RCC 7860 (cell line): ENCODE results near the gene RAB22A.

Source experiments
- DNase-seq: peaks from one replicate; pipeline ENCODE4 v3.0.0-alpha.2; 2015; ENCODE audit warnings: low spot score
- FAIRE-seq: peaks from 2 replicates; lab custom pipeline; 2012; peaks lifted over from hg19 to GRCh38; lab: Jason Lieb, UNC

Gene RAB22A

DNA sequence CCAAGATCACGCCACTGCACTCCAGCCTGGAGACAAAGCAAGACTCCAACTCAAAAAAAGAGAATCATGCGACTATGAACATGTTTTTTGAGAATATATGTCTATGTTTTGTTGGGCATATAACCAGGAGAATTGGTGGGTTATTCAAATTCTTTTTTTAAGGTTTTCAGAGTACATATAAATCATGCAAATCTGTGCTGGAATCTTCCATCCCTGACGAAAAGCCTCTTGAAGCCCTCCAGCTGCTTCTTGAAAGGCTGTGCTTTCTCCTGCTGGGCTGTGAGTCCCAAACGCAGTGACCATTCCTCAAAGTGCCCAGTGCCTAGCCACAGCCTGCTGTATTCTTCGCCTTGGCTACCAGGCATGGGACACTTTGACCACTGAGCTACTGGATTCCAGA lies 9.2 kb upstream of the RAB22A start:
- DNase-seq (no peak), FAIRE-seq (no peak)

DNA sequence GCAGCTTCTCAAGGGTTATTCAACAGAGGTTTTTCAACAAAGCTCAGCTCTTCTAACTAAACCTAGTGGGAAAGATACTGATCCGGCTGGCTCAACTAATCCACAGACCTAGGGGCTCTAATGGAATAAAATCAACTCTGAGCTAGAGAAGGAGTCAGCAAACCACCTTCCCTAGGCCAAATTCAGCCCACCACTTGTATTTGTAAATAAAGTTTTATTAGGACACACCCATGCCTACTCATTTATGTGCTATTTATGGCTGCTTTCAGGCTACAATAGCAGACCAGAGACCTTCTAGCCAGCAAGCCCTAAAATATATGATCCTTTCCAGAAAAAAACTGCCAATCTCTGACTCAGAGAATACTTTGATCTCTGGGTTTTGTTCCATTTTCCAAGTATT lies 6.0 kb upstream of the RAB22A start:
- no peak for DNase-seq

DNA sequence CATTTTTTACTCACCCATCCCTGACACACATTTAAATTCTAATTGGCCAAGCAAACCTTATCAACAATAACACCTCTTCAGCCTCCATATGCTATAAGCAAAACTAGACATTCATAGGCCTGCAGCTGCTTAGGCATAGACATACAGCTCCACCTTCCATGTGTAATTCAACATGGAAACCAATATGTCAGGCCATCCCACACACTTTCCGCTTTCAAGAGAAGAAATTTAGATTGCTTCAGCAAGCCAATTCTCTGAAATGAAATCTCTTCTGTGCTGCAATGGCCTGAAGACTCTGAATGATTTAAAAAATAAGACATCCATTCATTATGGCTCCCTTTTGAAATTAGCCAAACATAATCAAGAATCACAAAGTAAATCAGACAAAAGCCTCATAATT lies 4.5 kb upstream of the RAB22A start:
- DNase-seq (no peak), FAIRE-seq (no peak)

More for the DNA sequence above, 6.0 kb upstream of the RAB22A start:
- no peak for FAIRE-seq

DNA sequence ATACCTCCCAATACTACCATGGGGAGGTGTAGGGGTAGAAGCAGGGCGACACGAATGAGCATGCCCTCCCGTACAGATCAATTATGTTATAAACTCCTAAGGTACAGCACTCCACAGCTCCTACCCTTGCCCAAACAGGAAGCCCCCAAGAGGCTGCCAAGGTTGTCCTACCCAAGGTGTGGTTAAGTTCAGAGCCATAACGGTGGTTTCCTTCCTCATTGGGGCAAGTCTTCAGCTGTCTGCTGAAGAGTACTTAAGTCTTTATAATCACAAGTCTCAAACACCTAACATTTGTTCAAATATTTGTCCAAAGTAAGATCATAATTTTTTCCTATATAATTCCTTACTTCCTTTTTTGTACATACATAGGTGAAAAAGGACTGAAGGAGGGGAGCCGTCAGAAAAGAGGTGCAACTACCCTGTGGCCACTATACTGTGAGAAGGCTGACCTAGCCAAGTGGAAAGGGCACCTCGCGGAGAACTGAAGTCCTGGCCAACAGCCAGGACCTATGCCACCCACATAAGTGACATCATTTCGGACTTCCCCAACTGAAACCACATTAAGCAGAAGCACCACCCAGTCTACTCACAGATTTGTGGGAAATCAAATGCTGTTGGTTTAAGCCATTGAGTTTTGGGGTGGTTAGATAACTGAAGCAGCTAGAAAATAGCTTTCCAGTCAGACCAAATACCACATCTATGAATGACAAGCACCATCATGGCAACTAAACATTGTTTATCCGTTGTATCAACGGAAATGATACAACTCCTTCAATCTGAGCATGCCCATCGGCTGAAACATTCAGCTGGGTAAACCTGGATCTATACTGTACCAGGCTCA lies 2.9 kb upstream of the RAB22A start:
- peak; percentile 98 for FAIRE-seq

DNA sequence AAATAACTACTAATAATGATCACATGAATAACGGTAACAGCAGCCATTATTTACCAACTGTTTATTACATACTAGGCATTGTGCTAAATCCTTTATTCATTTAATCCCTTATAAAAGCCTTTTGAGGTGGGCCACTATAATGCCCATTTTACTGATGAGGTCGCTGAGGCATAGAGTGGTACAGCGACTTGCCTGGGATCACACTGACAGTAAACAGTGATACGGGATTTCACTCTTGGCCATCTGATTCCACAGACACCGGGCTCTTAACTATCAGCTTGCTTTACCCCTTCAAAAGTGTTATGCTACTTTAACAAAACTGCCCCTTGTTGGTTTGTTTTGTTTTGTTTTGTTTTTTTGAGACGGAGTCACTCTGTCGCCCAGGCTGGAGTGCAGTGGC lies 2.2 kb upstream of the RAB22A start:
- no peak for FAIRE-seq
- DNase-seq: no peak

More for the DNA sequence above, 2.9 kb upstream of the RAB22A start:
- DNase-seq: peak; percentile 100

DNA sequence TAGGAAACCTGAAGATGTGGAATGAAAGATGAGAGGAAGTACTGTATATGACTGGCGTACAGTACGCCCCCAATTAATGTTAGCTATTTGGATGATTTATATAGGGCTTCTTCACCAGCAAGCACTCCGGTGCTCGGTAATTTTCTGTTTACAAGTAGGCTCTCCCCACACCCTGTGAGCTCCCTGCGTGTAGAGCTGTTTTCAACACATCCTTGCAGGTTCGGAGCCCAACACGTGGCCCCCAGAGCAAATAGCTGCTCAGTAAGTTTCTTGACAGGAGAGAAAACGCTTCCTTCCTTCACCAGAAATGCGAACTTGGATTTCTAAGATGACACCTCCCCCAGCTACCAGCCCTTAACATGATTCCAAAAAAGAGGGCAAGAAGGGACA lies 1.2 kb upstream of the RAB22A start:
- FAIRE-seq (no peak), DNase-seq (no peak)

DNA sequence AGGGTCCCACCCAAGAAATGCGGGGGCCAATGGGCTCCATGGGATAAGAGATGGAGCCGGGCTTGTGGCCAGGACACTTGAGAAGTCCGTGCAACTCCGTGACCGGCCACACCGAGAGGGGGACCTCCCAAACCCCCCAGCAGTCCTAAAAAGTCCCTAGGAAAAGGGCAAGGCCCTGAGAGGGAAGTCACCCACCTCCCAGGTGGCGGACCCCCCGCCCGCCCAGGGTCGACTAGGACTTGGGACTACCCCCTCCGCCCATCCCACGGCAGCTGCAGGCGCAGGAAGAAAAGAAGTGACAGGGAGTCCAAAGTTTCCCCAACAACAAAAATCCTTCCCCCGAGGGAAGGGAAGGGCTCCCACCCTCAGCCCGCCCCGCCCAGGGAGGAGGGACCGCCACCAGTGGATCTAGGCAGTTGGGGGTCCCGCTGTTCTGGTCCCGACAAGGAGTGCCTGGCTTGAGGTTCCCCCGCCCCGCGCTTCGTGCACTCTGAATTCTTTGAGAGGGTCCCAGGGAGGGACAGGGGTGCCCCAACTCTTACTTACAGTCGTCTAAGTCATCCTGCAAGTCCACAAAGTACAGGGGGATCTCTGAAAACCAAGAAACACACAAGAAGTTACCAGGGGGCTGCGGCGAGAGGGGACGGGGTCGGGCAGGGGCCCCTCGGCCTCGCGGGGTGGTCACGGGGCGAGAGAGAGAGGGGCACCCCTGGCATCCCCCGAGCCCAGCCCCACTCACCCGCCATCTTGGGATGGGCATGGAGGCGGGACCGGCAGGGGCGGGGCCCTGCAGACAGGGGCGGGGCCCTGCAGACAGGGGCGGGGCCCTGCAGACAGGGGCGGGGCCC lies 611 bp upstream of the RAB22A start:
- DNase-seq (peak; percentile 46), FAIRE-seq (no peak)

DNA sequence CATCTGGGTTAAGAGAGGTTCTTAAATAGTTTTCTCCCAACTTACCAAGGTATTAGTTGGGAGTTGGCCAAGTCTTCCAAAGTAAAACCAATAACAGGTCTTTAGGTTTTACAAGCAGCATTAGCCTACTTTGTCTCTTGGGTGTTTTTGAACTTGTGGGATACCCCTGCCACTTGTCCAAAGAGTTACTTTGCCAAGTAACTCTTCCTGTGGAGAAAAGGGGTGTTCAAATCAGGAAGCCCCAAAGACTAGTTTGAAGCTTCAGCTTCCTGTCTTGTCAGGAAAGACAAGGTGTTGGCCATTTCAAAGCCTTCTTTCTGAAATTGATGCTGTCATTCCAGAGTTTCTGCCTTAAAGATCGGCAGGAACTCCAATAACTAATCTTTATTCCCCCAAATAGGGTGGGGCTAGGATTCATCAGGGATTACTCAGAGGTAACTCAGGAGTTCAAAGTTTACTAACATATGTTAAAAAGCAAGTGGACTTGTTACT lies 822 bp downstream of the RAB22A start:
- DNase-seq: no peak
- FAIRE-seq: no peak

DNA sequence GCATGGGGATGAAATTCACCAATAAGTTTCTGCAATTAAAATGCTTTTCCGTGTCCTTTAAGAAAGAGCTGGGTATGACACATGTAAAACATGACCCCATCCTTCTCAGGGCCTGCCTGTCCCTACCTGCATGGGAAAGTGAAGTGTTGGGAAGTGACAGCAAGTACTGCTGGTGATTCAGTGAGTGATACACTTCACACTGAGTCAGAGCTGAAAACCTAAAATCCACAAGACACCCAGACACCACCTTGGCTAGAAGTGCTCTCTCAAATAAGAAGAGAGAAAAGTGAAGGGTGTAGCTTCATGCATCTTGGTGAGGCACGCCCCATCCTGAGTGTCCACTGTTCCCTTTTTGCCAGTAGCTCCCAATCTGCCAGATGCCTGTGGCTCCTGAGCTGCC lies 3.3 kb downstream of the RAB22A start:
- FAIRE-seq (no peak), DNase-seq (peak; percentile 46)

DNA sequence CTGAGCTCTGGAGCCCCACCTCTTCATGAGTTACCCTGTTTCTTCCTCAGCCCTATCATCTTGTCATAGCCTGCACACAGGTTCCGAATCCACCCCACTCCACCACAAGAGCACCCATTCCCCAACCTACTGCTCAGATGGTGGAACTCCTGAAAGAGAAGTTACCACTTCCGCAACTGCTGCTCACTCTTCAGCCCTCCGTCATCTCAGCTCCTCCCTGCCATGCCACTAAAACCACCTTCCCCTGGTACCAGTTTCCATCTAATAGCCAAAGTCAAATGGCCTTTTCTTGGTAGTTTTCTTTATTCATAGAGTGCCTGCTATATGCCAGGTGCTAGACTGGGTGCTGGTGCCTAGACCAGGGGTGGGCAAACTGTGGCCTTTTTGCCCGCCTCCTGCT lies 3.9 kb downstream of the RAB22A start:
- FAIRE-seq (no peak), DNase-seq (no peak)

DNA sequence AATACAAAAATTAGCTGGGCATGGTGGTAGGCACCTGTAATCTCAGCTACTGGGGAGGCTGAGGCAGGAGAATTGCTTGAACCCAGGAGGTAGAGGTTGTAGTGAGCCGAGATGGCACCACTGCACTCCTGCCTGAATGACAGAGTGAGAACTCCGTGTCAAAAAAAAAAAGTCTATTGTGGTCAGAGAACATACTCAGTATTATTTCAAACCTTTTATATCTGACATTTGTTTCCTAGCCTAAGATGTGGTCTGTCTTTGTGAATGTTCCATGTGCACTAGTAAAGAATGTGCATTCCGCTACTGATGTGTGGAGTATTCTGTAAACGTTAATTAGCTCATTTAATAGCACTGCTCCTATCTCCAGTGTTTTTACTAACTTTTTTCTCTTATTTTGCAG lies 11.7 kb downstream of the RAB22A start:
- no peak for FAIRE-seq
- no peak for DNase-seq

DNA sequence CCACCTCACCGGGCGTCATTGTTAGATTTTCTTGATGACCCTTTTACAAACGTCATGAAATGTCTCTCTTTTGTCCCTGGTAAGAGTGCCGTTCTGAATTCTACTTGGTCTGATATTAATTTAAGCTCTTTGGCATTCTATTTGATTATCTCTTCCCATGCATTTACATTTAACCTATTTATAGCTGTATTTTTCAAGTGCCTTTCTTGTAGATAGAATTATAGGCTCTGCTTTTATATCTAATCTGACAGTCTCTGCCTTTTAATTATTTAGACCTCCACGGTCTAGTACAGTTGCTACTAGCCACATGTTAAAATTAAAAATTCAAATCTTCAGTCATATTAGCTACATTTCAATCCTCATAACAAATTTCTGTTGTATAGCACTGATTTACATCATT lies 12.6 kb downstream of the RAB22A start:
- FAIRE-seq: no peak
- no peak for DNase-seq

DNA sequence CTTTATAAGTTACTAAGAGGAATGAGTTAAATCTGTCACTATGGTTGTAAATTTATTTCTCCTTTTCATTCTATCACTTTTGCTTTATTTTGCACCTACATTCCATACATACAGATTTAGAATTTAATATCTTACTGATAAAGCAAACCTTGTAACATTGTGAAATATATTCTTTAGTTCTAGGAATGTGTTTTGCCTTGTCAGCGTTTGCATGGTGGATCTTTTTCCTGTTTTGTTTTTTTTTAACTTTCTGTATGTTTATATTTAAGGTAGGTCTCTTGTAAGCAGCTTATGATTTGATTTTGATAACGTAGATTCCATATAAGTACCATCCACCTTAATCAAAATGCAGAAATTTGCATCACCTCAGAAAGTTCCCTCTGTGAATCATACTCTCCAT lies 16.4 kb downstream of the RAB22A start:
- DNase-seq: no peak
- no peak for FAIRE-seq

DNA sequence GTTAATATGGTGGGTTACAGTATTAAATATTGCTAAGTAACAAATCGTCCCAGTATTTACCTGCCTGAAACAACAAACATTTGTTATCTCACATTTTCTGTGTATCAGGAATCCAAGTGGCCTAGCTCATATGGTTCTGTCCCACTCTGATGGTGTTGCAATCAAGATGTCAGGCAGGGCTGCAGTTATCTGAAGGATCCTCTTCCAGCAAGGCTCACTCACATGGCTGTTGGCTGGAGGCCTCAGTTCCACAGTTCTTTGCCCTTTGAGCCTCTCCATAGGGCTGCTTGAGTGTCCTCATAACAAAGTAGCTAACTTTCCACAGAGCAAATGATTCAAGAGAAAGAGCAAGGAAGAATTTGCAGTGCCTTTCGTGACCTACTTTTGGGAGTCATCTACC lies 17.7 kb downstream of the RAB22A start:
- DNase-seq: no peak
- no peak for FAIRE-seq

DNA sequence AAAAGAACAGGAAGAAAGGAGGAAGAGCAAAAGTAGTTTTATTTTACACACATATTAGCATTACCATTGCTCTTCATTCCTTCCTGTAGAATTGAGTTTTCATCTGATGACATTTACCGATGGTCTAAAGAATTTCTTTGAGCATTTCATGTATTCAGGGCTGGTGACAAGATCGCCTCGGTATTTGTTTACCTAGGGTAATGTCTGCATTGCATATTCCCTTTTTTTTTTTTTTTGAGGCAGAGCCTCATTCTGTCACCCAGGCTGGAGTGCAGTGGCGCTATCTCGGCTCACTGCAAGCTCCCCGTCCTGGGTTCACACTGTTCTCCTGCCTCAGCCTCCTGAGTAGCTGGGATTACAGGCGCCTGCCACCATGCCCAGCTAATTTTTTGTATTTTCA lies 19.3 kb downstream of the RAB22A start:
- FAIRE-seq: no peak

DNA sequence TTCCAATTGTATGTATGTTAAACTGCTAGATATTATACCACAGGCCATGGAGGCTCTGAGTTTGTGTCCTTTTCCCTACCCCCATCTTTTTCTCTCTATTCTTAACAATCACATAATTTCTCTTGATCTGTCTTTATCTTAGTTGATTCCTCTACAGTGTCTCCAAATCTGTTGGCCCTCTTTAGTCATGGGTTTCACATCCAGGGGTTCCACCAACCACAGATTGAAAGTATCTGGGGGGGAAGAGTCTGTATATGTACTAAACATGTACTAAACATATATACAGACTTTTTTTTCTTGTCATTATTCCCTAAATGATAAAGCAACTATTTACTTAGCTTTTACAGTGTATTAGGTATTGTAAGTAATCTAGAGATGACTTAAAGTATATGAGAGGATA lies 20.2 kb downstream of the RAB22A start:
- FAIRE-seq (no peak), DNase-seq (no peak)

More for the DNA sequence above, 19.3 kb downstream of the RAB22A start:
- DNase-seq: no peak

DNA sequence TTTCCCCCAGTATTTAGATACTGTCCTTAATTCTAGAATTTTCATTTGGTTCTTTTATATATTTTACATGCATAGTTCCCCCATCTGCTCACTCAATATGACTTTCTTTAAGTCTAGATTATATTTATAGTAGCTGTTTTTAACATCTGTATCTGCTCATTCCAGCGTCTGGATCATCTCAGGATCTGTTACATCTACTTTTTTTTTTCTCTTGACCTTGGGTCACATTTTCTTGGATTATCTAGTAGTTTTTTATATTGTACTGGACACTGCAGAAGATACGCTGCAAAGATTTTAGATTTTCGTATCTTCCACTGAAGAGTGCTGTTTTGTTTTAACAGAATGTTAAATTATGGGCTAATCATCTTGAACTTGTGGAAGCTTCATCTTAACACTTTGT lies 20.7 kb downstream of the RAB22A start:
- DNase-seq (no peak), FAIRE-seq (no peak)

DNA sequence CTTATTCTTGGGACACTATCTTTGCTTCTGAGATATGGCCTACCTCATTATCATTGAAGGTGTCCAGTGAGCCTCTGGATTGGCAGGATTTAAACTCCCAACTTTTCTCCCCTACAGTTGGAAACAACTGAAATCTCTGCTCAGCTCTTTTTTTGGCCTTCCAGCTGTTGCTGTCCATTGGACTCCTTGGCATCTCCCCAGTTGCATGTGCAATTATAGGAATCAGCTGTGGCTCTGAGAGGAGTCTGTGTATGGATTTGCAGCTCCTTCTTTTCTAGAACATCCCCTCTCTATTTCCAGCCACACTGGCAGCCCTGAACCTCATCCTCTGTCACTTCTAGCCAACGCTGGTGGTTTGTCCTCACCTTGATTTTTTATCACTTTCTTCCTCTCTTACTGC lies 21.2 kb downstream of the RAB22A start:
- no peak for FAIRE-seq
- no peak for DNase-seq

DNA sequence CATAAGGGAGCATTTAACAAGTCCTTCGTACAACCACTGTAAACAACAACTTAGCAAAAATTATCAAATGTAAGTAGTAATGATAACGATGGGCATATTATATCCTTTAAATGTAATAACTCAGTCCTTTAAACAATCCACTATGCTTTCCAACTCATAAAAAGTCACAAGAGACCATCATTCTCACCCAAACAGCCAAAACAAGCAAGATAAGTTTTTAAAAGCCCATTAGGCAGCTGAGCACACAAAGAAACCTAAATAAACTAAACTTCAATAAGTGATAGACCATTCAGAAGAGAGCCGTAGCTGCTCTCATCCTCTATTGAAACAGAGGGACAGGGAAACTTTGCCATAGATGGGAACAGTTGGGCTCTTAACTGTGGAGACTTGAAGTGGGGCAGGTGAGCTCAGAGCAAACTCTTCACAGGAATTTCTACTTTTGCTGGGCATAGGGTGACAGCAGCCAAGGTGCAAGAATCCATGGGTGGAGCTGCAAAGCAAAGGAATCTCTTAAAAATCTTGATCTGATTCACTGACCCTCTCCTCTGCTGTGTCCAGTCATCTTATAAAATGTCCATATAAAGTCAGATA lies 22.5 kb downstream of the RAB22A start:
- no peak for DNase-seq
- FAIRE-seq: no peak

DNA sequence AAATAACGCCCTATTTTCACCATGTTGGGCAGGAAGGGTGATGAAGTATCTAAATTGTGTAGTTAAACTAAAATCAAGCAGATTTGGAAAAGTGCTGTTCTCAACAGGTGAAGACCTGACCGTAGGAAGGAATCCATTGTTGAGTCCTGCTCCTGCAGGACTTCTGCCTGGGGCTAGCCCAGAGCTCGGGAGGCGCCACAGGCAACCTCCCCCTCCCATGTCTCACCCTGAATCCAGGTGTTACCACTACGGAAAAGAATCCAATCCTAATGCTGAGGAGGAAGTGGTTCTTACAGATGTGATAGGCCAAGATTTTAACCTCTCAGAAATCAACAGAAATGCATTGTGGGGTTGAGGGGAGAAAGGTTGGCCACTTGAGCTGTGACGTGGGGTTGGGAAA lies 30.2 kb downstream of the RAB22A start:
- FAIRE-seq: no peak

DNA sequence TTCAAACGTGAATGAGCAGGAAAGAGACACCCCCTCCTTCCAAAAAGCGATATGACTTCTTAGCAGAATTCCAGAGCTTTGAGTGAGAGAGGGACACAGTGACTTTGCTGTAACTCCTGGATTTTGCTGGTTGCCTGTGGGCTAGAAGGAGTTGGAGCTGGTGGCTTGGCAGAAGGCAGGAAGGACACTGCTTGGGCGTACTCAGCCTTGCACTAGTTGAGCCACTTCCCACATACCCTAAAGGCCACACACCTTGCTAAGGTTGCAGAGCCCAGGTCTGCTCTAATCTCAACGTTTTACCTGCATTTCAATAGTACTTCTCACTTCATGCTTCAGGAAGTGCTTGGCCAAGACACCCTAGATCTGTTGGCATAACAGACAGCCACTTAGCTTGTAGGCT lies 30.6 kb downstream of the RAB22A start:
- FAIRE-seq: no peak
- DNase-seq: no peak

More for the DNA sequence above, 30.2 kb downstream of the RAB22A start:
- DNase-seq: no peak

DNA sequence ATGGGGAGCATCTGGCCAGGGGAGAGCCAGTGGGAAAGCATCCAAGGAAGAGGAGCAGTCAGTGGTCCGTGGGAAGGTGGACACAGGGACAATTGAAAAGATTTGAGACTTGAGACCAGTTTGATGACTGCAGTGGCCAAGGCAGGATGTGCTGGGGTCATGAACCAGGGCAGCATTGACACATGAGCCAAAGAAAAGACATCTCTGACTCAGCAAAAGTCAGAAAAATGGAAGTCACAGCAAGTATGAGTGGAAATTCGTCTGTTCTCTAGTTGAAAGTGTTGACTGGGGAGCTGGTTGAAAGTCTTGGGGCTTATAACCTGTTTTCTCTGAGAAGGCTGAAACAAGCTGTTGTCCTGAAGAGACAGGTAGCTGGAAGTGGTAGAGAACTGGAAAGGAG lies 31.3 kb downstream of the RAB22A start:
- FAIRE-seq: no peak
- peak; percentile 59 for DNase-seq
